K562 (cell line): ENCODE measurements around the gene LCE2D. TPM values are rescaled to one million over a fixed set of nuclear protein-coding genes. Genes with fewer than 3 reads are reported as not detected.

Source experiments
- ATAC-seq: fragments of 200-7000 bp; cut with Tn5 transposase; 3 replicates; pipeline ENCODE4 v1.9.1; 2020; ENCODE audit warnings: moderate library complexity
- BruUV-seq: library from RNA; stranded (reverse); fragments of 400-500 nt; replicated peaks from 2 replicates; lab custom pipeline; 2021; lab: Mats Ljungman, UMichigan
- CTCF ChIA-PET: fragments of 300-600 bp; formaldehyde crosslinking; extraction: SDS; loops from one replicate; lab custom pipeline; 2021; ENCODE audit warnings: low intra/inter-chr PET ratio; lab: Yijun Ruan, JAX
- POLR2A ChIA-PET: fragments of 300-600, 350-650 bp; sonication (Branson Sonifier 250); formaldehyde crosslinking; extraction: SDS; loops from one replicate; lab custom pipeline; 2021; ENCODE audit warnings: antibody characterized with exemption, inconsistent platforms; lab: Yijun Ruan, JAX
- DNase-seq, 4 experiments: peaks; one replicate each; pipeline versions ENCODE4 v3.0.0 to v3.0.0-alpha.2; 2011 to 2018; ENCODE audit warnings: low spot score in 3 of 4, mixed read lengths in 3 of 4; ENCODE audit errors: extremely low read depth in 1 of 4
- FAIRE-seq: peaks from 2 replicates; lab custom pipeline; 2011; peaks lifted over from hg19 to GRCh38; lab: Jason Lieb, UNC
- H2AFZ ChIP-seq: 2 replicates; pipeline ENCODE4 v1.6.0; 2011; ENCODE audit warnings: low read depth, low read length, control low read depth, inconsistent platforms
- H3K27ac ChIP-seq: fragments of 200-600 bp; 3 replicates; pipeline ENCODE4 v1.8.0; 2011; ENCODE audit warnings: low read depth, mild to moderate bottlenecking, control low read depth, inconsistent platforms, low read length, moderate library complexity, mixed read lengths; ENCODE audit errors: extremely low read depth
- H3K27me3 ChIP-seq, 2 experiments: fragments of 300-600 bp in 1 of 2; 2 replicates in 1 of 2; 3 replicates in 1 of 2; pipeline versions ENCODE4 v1.6.0 to v1.8.0; 2011; ENCODE audit warnings: inconsistent platforms in 2 of 2, low read length in 2 of 2, mild to moderate bottlenecking in 1 of 2, mixed read lengths in 1 of 2, moderate library complexity in 1 of 2; ENCODE audit not compliant: control insufficient read depth in 2 of 2, insufficient read depth in 2 of 2
- H3K36me3 ChIP-seq: fragments of 300-600 bp; 3 replicates; pipeline ENCODE4 v1.8.0; 2011; ENCODE audit warnings: mild to moderate bottlenecking, low read length, inconsistent platforms; ENCODE audit not compliant: control insufficient read depth, insufficient read depth
- H3K4me1 ChIP-seq, 2 experiments: fragments of 200-600 bp in 1 of 2; replicated peaks in 1 of 2; 2 replicates in 1 of 2; 3 replicates in 1 of 2; pipeline versions ENCODE4 v1.5.1 to v1.8.0; 2011; ENCODE audit warnings: inconsistent platforms in 2 of 2, low read length in 2 of 2, mild to moderate bottlenecking in 1 of 2, mixed read lengths in 1 of 2, moderate library complexity in 1 of 2; ENCODE audit not compliant: control insufficient read depth in 2 of 2, insufficient read depth in 2 of 2
- H3K4me2 ChIP-seq: 2 replicates; pipeline ENCODE4 v1.6.1; 2011; ENCODE audit warnings: low read length, control low read depth, inconsistent platforms, mixed read lengths; ENCODE audit not compliant: insufficient read depth
- H3K4me3 ChIP-seq: fragments of 200-600 bp; sonication (generic), shearing (Covaris generic); 2 replicates; pipeline ENCODE4 v1.5.1; 2016; ENCODE audit warnings: control low read depth, inconsistent platforms
- H3K79me2 ChIP-seq: fragments of 200-600 bp; 3 replicates; pipeline ENCODE4 v1.8.0; 2011; ENCODE audit warnings: low read length, inconsistent platforms; ENCODE audit not compliant: control insufficient read depth, insufficient read depth
- H3K9ac ChIP-seq, 2 experiments: 2 replicates each; pipeline versions ENCODE4 v1.6.0 to v1.6.1; 2011; ENCODE audit warnings: low read depth in 2 of 2, low read length in 2 of 2, control low read depth in 1 of 2, inconsistent platforms in 1 of 2, mild to moderate bottlenecking in 1 of 2, mixed read lengths in 1 of 2; ENCODE audit not compliant: insufficient read depth in 1 of 2
- H3K9me1 ChIP-seq: one replicate; pipeline ENCODE4 v1.6.0; 2011; ENCODE audit warnings: inconsistent platforms, mild to moderate bottlenecking, low read length, moderate library complexity; ENCODE audit not compliant: control insufficient read depth, insufficient read depth
- H3K9me3 ChIP-seq: replicated peaks from 2 replicates; pipeline ENCODE4 v1.5.1; 2011; ENCODE audit warnings: low read depth, low read length, inconsistent platforms; ENCODE audit not compliant: control insufficient read depth, insufficient read depth
- H4K20me1 ChIP-seq: replicated peaks from 2 replicates; pipeline ENCODE4 v1.6.1; 2011; ENCODE audit warnings: low read length, inconsistent platforms, mixed read lengths; ENCODE audit not compliant: control insufficient read depth, insufficient read depth
- BMI1 ChIP-seq: fragments of 150-350 bp; IDR thresholded peaks from 2 replicates; pipeline ENCODE4 v1.6.1; 2014; ENCODE audit warnings: low read length
- FOXP1 ChIP-seq: sonication (generic); formaldehyde crosslinking; IDR thresholded peaks from 2 replicates; pipeline ENCODE4 v1.8.0; 2022; ENCODE audit warnings: mild to moderate bottlenecking, missing genetic modification reagents
- LCOR ChIP-seq: sonication (generic); formaldehyde crosslinking; IDR thresholded peaks from 2 replicates; pipeline ENCODE4 v1.8.0; 2022; ENCODE audit warnings: mild to moderate bottlenecking, missing genetic modification reagents
- NR2C1 ChIP-seq, 2 experiments: fragments of 450-650 bp; IDR thresholded peaks; 2 replicates each; pipeline ENCODE4 v1.6.1; 2017; ENCODE audit warnings: mild to moderate bottlenecking in 2 of 2, antibody characterized with exemption in 1 of 2, inconsistent platforms in 1 of 2, missing compliant biosample characterization in 1 of 2, missing genetic modification characterization in 1 of 2
- PML ChIP-seq: IDR thresholded peaks from 2 replicates; pipeline ENCODE4 v1.6.1; 2012; ENCODE audit warnings: low read length, inconsistent platforms
- POLR2B ChIP-seq: fragments of 450-650 bp; IDR thresholded peaks from 2 replicates; pipeline ENCODE4 v1.6.1; 2018; ENCODE audit warnings: low read depth; ENCODE audit not compliant: partially characterized antibody
- ZNF274 ChIP-seq: IDR thresholded peaks from 2 replicates; pipeline ENCODE4 v1.6.1; 2011; ENCODE audit warnings: low read depth, mild to moderate bottlenecking, low read length, moderate library complexity, borderline replicate concordance
- WGBS: fragments of 100-300 bp; shearing (Covaris generic); methylation state at CpG from one replicate; pipeline ENCODE4 v1.1.6; 2016; ENCODE audit warnings: low coverage, mixed read lengths; ENCODE audit not compliant: insufficient coverage; ENCODE audit errors: missing lambda C conversion rate; 5-methylcytosine and 5-hydroxymethylcytosine counted together
- in situ Hi-C: fragments of 300-500 bp; cut with MboI; formaldehyde crosslinking; loops from 4 replicates; pipeline ENCODE4 v1.15.0; 2018; ENCODE audit warnings: inconsistent platforms, mixed read lengths
- intact Hi-C: fragments of 100-400 bp; cut with micrococcal nuclease; formaldehyde crosslinking; loops from 2 replicates; pipeline ENCODE4 v1.14.2; 2022
- polyA plus RNA-seq, 8 experiments: library from polyadenylated mRNA; depleted of rRNA in 4 of 8; stranded (reverse) in 5 of 8; unstranded in 3 of 8; fragments of >200 nt; fragmentation: Nextera tagmentation in 2 of 8; fragmentation: Illumina TruSeq in 1 of 8; extraction: Ambion mirVana in 2 of 8; extraction: Trizol in 1 of 8; gene quantifications; 2 replicates each; pipeline versions ENCODE4 v1.2.1 to v1.2.3, GENCODE V29; 2011 to 2014; ENCODE audit warnings: inconsistent platforms in 1 of 8, missing spikeins in 1 of 8
- total RNA-seq, 7 experiments: library from RNA; depleted of rRNA in 6 of 7; stranded (reverse); fragments of >200 nt in 6 of 7; fragmentation: Illumina TruSeq in 2 of 7; extraction: Trizol in 2 of 7; gene quantifications; 2 replicates each; pipeline versions ENCODE4 v1.2.1 to v1.2.3, GENCODE V29; 2011 to 2021; ENCODE audit warnings: low replicate concordance in 1 of 7
- TF ChIP-seq, protein P1 (sequence below), 3 experiments: fragments of 200-800 bp in 1 of 3; sonication (Bioruptor generic) in 1 of 3; sonication (generic) in 1 of 3; formaldehyde crosslinking in 1 of 3; IDR thresholded peaks; 2 replicates each; pipeline versions ENCODE4 v1.6.1 to v1.8.0; 2016 to 2022; ENCODE audit warnings: mild to moderate bottlenecking in 2 of 3, missing compliant biosample characterization in 2 of 3, missing genetic modification characterization in 2 of 3, missing genetic modification reagents in 1 of 3
- TF ChIP-seq, protein P2 (sequence below), 2 experiments: IDR thresholded peaks in 1 of 2; conservative IDR thresholded peaks in 1 of 2; 2 replicates each; pipeline ENCODE4 v1.6.1; 2016; ENCODE audit warnings: low read depth in 2 of 2, mild to moderate bottlenecking in 1 of 2, missing compliant biosample characterization in 1 of 2, missing genetic modification characterization in 1 of 2, moderate library complexity in 1 of 2
- TF ChIP-seq, protein P3 (sequence below): fragments of 250-450 bp; sonication (Bioruptor Pico); IDR thresholded peaks from 2 replicates; pipeline ENCODE4 v1.8.0; 2021; ENCODE audit warnings: mild to moderate bottlenecking, moderate library complexity

The LCE2D gene
- total and polyA plus RNA-seq, 9 of the 15 experiments (the other 6 are each of a cell fraction or from before 2014, with no cell fraction given) = not detected

DNA sequence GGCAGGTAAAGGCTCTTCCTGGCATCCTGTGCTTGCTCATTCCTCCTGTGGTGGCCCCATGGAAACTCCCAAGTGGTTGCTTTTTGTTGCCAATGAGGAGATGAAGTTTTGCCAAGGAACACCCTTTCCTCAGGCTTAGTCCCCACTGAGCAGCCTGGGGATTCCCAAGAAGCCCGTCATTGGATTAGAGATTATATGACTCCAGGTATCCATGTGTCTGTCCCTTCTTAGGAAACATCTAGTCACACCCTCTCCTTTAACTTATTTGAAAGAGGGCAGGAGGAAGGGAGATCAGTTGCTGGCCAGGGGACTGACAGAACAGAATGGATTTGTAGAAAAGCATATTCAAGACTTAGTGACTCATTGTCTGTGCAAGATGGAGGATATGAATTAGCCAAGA is 36.4 kb upstream of the LCE2D start:
- 0% methylated on average over 1 of the region's 1 CpG for WGBS
- H3K27me3 ChIP-seq = no peaks in the 10 kb centered on the region
- H2AFZ ChIP-seq = no peak overlapping the region
- TF ChIP-seq, protein P1, sequence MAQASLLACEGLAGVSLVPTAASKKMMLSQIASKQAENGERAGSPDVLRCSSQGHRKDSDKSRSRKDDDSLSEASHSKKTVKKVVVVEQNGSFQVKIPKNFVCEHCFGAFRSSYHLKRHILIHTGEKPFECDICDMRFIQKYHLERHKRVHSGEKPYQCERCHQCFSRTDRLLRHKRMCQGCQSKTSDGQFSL (CRISPR knock-in tag; IDR thresholded peaks at IDR 0.05) = no peak
- TF ChIP-seq, protein P1 (tag; IDR thresholded peaks at IDR 0.05) = no peak
- TF ChIP-seq NR2C1 (IDR thresholded peaks at IDR 0.05) (no peak), NR2C1 (tag; IDR thresholded peaks at IDR 0.05) (no peak), FOXP1 (CRISPR knock-in tag) (no peak), ZNF274 (no peak), BMI1 (no peak), POLR2B (no peak), LCOR (CRISPR knock-in tag) (no peak), PML (no peak)
- TF ChIP-seq, protein P2, sequence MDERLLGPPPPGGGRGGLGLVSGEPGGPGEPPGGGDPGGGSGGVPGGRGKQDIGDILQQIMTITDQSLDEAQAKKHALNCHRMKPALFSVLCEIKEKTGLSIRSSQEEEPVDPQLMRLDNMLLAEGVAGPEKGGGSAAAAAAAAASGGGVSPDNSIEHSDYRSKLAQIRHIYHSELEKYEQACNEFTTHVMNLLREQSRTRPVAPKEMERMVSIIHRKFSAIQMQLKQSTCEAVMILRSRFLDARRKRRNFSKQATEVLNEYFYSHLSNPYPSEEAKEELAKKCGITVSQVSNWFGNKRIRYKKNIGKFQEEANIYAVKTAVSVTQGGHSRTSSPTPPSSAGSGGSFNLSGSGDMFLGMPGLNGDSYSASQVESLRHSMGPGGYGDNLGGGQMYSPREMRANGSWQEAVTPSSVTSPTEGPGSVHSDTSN (CRISPR knock-in tag; IDR thresholded peaks at IDR 0.05; ENCODE audit: low read depth) = no peak
- TF ChIP-seq, protein P2 (tag; conservative IDR thresholded peaks at IDR 0.05; ENCODE audit: low read depth) = no peak
- TF ChIP-seq, protein P3, sequence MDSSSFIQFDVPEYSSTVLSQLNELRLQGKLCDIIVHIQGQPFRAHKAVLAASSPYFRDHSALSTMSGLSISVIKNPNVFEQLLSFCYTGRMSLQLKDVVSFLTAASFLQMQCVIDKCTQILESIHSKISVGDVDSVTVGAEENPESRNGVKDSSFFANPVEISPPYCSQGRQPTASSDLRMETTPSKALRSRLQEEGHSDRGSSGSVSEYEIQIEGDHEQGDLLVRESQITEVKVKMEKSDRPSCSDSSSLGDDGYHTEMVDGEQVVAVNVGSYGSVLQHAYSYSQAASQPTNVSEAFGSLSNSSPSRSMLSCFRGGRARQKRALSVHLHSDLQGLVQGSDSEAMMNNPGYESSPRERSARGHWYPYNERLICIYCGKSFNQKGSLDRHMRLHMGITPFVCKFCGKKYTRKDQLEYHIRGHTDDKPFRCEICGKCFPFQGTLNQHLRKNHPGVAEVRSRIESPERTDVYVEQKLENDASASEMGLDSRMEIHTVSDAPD (CRISPR knock-in tag) = no peak
- intact Hi-C loops (no loop called here), in situ Hi-C loops (no loop called here)
- H3K27ac ChIP-seq = no peak overlapping the region
- ATAC-seq (no peak), FAIRE-seq (no peak), DNase-seq (no peak)
- no peak overlapping the region for H3K9ac ChIP-seq
- H3K9me3 ChIP-seq = no peaks in the 10 kb centered on the region
- BruUV-seq = no TSS peak
- H3K9me1 ChIP-seq = no peaks in the 10 kb centered on the region
- ChIA-PET CTCF (no interaction called here), POLR2A (no interaction called here)
- no peak overlapping the region for H3K4me3 ChIP-seq
- H3K4me1 ChIP-seq = peaks cover 0 to 9% of the 10 kb centered on the region in 2 experiments; a peak in 2 of 5 replicates
- no peaks in the 10 kb centered on the region for H3K79me2 ChIP-seq
- 0 out of 2 replicates have a peak, but pooled peaks cover 6% of the 10 kb centered on the region for H4K20me1 ChIP-seq
- no peak overlapping the region for H3K4me2 ChIP-seq
- no peaks in the 10 kb centered on the region for H3K36me3 ChIP-seq
